Activated CD8-positive, alpha-beta memory T cell treated with anti-CD3 and anti-CD28 coated beads, Interleukin-2, amount 50 U/mL, for 1 hour (primary cell): ENCODE data around the gene SCD5.

Experiments
- DNase-seq: peaks from one replicate; pipeline ENCODE4 v3.0.0-alpha.2; 2020; ENCODE audit errors: extremely low read depth

The SCD5 gene

GRCh38 chr4:82691431-82691830 is 107.2 kb downstream of the SCD5 start:
- no peak for DNase-seq

- no peak for DNase-seq
Observed at GRCh38 chr4:82688091-82688795, 110.4 kb downstream of the SCD5 start.

- no peak for DNase-seq
Observed at GRCh38 chr4:82687531-82687930, 111.1 kb downstream of the SCD5 start.

- no peak for DNase-seq
Observed at GRCh38 chr4:82681754-82682153, 116.8 kb downstream of the SCD5 start.

- no peak for DNase-seq
Observed at GRCh38 chr4:82680834-82681233, 117.8 kb downstream of the SCD5 start.

- no peak for DNase-seq
Observed at GRCh38 chr4:82679531-82679930, 119.1 kb downstream of the SCD5 start.

- DNase-seq = no peak
Observed at GRCh38 chr4:82678051-82678450, 120.5 kb downstream of the SCD5 start.

- no peak for DNase-seq
Observed at GRCh38 chr4:82677327-82677726, 121.3 kb downstream of the SCD5 start.

GRCh38 chr4:82667761-82668480 is 130.7 kb downstream of the SCD5 start:
- no peak for DNase-seq

- DNase-seq = no peak
Observed at GRCh38 chr4:82666970-82667665, 131.5 kb downstream of the SCD5 start.

- DNase-seq = no peak
Observed at GRCh38 chr4:82661181-82661992, 137.2 kb downstream of the SCD5 start.

- DNase-seq = no peak
Observed at GRCh38 chr4:82652062-82652461, 146.5 kb downstream of the SCD5 start.

GRCh38 chr4:82650868-82651267 is 147.7 kb downstream of the SCD5 start:
- no peak for DNase-seq

- DNase-seq = no peak
Observed at GRCh38 chr4:82648356-82648755, 150.2 kb downstream of the SCD5 start.

GRCh38 chr4:82645936-82646565 is 152.5 kb downstream of the SCD5 start:
- DNase-seq = no peak

GRCh38 chr4:82644734-82645126 is 153.9 kb downstream of the SCD5 start:
- no peak for DNase-seq

- DNase-seq = no peak
Observed at GRCh38 chr4:82643994-82644733, 154.4 kb downstream of the SCD5 start.

- no peak for DNase-seq
Observed at GRCh38 chr4:82642331-82642730, 156.3 kb downstream of the SCD5 start.

GRCh38 chr4:82640540-82640939 is 158.1 kb downstream of the SCD5 start:
- no peak for DNase-seq

GRCh38 chr4:82639971-82640370 is 158.6 kb downstream of the SCD5 start:
- no peak for DNase-seq

- no peak for DNase-seq
Observed at GRCh38 chr4:82638479-82638878, 160.1 kb downstream of the SCD5 start.
